ENCODE results near the gene ARGLU1.

Gene ARGLU1

GRCh38 chr13:106541826-106542225 is 26.1 kb downstream of the ARGLU1 start:
- no peak for DNase-seq (ENCODE audit: low read depth)

GRCh38 chr13:106540613-106541012 is 27.3 kb downstream of the ARGLU1 start:
- no peak for DNase-seq (ENCODE audit: low read depth)

GRCh38 chr13:106537521-106537920 is 30.4 kb downstream of the ARGLU1 start:
- no peak for DNase-seq (ENCODE audit: low read depth)

- DNase-seq (ENCODE audit: low read depth) = peak; percentile 78
Observed at GRCh38 chr13:106536244-106537034, 31.5 kb downstream of the ARGLU1 start.

GRCh38 chr13:106535552-106536243 is 32.2 kb downstream of the ARGLU1 start, which contains the start of gene EFNB2:
TSS of gene EFNB2 (minus strand) at chr13:106535662. CDS start at chr13:106534964, 698 bp downstream.
- DNase-seq (ENCODE audit: low read depth) = peak; percentile 86

GRCh38 chr13:106534639-106535551 is 33.0 kb downstream of the ARGLU1 start:
- DNase-seq (ENCODE audit: low read depth) = peak; percentile 8

GRCh38 chr13:106533943-106534638 is 33.8 kb downstream of the ARGLU1 start:
- DNase-seq (ENCODE audit: low read depth) = peak; percentile 10

GRCh38 chr13:106533101-106533942 is 34.6 kb downstream of the ARGLU1 start:
- DNase-seq (ENCODE audit: low read depth) = peak; percentile 25

- no peak for DNase-seq (ENCODE audit: low read depth)
Observed at GRCh38 chr13:106532111-106532929, 35.6 kb downstream of the ARGLU1 start.

GRCh38 chr13:106530980-106531481 is 36.9 kb downstream of the ARGLU1 start:
- no peak for DNase-seq (ENCODE audit: low read depth)

GRCh38 chr13:106530171-106530851 is 37.6 kb downstream of the ARGLU1 start:
- no peak for DNase-seq (ENCODE audit: low read depth)

GRCh38 chr13:106529415-106530170 is 38.3 kb downstream of the ARGLU1 start:
- DNase-seq (ENCODE audit: low read depth) = no peak

- no peak for DNase-seq (ENCODE audit: low read depth)
Observed at GRCh38 chr13:106528718-106529414, 39.1 kb downstream of the ARGLU1 start.

GRCh38 chr13:106527826-106528225 is 40.1 kb downstream of the ARGLU1 start:
- no peak for DNase-seq (ENCODE audit: low read depth)

GRCh38 chr13:106527445-106527801 is 40.5 kb downstream of the ARGLU1 start:
- no peak for DNase-seq (ENCODE audit: low read depth)

- DNase-seq (ENCODE audit: low read depth) = no peak
Observed at GRCh38 chr13:106526738-106527444, 41.0 kb downstream of the ARGLU1 start.

- DNase-seq (ENCODE audit: low read depth) = no peak
Observed at GRCh38 chr13:106525865-106526264, 42.1 kb downstream of the ARGLU1 start.

Data from activated T-cell treated with anti-CD3 and anti-CD28 coated beads for 48 hours (primary cell).